ENCODE measurements around the gene FAM170B. TPM values are rescaled to one million over a fixed set of nuclear protein-coding genes. Genes with fewer than 3 reads are reported as not detected.

FAM170B gene
- total RNA-seq, 1 donor from 2014 or later, result not detected

DNA sequence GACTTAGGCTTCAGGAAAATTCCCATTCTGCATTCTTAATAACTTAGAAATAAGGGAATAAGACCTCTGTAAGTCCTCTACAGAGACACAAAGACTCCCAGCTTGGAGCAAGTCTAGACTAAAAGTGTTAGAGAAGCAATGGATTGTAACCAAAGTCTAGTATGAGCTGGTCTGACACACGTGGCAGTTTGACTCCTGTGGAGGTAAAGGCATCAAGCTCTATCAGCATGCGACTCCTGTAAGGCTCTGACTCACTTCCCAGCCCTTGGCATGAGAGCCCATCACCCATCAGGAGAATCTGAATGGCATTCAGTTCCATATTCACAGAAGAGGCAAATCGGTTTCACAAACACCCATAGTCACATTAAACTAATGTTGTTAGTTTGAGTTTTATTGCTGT lies 14.1 kb downstream of the FAM170B start:
- no peak for ATAC-seq

- ATAC-seq, result no peak
Measured at GRCh38 chr10:49118430-49119074, 15.3 kb downstream of the FAM170B start.

- ATAC-seq, result no peak
Measured at GRCh38 chr10:49117376-49118070, 16.3 kb downstream of the FAM170B start.

GRCh38 chr10:49116509-49117375 lies 17.1 kb downstream of the FAM170B start:
- ATAC-seq, result peak; percentile 16

- no peak for ATAC-seq
Measured at GRCh38 chr10:49115796-49116508, 17.9 kb downstream of the FAM170B start.

GRCh38 chr10:49115015-49115795 lies 18.6 kb downstream of the FAM170B start, which contains the start of gene VSTM4:
Gene VSTM4 (minus strand): TSS chr10:49115522. CDS start chr10:49115485, 37 bp downstream.
- ATAC-seq, result peak; percentile 46

- ATAC-seq, result no peak
Measured at GRCh38 chr10:49114718-49115014, 19.2 kb downstream of the FAM170B start.

DNA sequence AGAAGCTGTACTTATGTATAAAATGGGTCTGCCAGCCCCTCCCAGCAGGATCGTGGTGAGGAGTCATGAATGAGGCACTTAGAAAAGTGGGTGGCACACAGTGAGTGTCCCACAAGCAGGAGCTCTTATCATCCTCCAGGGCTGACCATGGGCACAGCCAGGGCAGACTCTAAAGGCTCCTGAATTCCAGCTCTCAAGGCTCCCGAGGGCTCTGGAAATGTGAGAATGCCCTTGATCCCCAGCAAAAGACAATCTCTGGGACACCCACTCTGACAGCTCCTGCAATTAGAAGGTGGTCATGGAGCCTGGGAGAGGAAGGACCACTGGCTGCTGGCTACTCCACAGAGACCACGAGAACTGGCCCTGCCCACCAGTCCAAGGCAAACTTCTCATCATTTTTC lies 20.1 kb downstream of the FAM170B start:
- ATAC-seq, result no peak

DNA sequence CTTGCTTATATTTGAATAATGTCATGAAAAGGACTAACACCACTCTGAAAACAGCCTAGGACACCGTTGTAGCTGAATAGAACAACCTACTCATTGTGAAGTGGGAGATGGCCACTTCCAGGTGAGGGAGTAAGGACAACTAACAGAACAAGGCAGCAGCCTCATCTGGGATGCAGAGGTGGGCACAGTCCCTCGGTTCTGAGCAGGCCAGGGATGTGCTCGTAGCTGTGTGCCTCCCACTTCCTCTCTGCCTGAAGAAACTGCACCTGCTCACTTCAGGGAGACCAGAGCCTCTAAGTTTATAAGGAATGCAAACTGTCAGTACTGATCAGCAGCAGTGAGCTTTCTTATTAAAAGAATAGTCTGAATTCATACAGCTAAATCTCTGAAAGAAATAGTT lies 21.0 kb downstream of the FAM170B start:
- ATAC-seq, result no peak

GRCh38 chr10:49112098-49112497 lies 21.7 kb downstream of the FAM170B start:
- ATAC-seq, result no peak

DNA sequence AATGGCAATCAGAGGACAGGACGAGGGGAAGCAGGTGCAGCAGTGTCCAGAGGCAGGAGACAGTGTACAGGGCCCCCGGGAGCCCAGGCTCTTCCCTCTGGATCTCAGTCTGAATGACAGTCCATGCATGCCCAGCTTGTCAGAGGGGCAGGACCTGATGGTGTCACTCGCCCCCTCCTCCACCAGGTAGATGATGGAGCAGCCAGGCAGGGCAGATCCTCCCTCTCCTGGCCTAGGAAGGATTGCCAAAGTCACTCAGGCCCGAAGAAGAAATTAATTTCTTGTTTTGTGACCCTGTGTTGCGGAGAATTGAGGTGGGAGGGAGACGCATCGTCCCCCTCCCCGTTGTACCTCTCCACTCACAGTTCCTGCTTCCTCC lies 22.5 kb downstream of the FAM170B start:
- no peak for ATAC-seq

DNA sequence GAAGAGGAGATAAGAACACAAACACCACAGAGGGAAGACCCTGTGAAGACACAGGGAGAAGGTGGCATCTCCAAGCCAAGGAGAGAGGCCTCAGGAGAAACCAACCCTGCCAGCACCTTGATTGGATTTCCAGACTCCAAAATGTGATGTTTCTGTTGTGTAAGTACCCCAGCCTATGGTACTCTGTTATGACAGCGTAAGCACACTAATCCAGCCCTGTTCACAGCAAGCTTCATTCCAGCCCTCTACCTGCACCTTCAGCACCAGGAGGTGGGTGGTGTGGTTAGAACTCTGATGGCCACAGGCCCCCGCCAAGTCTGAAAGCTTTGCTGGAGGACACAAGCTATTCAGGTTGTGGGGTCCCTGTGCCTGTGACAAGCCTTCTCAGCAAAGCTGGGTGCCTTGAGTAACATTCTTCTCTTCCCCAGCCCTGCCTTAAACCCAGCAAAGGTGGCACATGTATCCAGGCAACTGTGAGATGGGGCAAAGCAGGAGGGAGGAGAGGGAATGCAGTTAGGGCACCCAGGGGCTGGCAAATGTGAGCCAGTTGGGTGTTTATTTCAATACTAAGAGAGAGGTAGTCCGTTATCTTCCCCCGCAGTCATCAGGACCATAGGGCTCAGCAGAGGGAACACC lies 23.0 kb downstream of the FAM170B start:
- ATAC-seq, result no peak

DNA sequence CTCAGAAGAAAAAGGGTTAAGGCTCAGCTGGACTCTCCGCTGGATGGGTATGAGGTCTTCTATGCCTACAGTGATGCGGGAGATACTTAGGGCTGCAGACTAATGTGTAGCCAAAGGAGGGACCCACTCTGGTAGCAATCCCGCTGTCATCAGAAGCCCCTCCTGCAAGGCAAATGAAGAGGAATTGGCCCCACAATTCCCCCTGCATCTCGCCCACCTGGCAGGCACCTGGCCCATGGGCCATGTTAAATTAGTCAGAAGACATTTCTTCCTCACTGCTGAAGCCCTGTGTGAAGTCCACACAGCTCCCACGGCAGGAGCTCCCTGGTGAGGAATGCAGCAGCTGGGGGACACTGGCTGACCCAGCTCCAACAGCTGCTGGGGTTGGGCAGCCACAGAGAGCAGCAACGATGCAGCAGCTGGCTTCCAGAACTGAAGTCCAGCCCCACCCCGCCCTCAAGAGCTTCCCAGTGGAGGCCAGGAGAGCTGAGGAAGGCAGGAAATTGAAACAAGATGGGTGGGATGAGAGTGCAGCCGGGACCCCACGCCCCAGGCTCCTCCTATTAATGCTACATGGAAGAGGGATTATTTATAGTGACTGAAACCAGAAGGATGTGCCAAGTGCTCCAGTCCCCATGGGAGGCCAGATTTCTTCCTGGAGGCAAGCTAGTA lies 24.0 kb downstream of the FAM170B start:
- ATAC-seq, result peak; percentile 29

GRCh38 chr10:49108656-49109055 lies 25.2 kb downstream of the FAM170B start:
- no peak for ATAC-seq

GRCh38 chr10:49107887-49108267 lies 25.9 kb downstream of the FAM170B start:
- ATAC-seq, result no peak

DNA sequence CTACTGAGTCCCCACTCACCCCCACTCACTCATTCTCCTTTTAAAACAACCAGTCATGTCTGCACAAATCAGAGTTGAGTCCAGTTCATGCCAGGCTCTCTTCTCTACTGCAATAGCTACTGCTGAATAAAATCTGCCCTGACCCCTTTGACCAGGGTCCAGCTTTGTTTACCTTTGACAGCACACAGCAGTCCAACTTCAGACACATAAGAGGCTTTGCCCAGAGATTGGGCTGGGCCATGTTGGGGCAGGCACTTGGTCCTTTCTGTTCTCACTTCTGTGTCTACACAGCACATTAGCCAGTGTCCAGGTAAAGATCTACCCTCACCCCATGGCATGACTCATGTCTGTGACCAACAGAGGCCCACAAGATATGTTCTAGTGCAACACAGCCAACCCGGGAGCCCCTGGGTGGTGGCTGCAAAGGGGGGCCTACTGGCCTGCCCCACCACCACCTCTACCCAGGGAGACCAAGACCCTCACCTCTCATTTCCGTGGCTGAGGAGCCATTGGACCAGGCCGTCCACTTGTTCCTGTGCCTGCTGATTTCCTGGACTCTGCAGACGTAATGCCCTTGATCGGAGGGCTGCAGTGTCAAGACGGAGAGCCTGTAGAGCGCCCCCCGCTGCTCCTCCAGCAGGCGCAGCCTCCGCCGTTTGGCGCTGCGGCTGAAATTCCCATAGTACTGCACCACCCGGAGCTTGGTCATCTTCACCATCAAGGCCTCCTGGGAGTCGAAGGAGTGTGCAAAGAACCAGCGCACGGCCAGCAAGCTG lies 26.5 kb downstream of the FAM170B start:
- ATAC-seq, result no peak

DNA sequence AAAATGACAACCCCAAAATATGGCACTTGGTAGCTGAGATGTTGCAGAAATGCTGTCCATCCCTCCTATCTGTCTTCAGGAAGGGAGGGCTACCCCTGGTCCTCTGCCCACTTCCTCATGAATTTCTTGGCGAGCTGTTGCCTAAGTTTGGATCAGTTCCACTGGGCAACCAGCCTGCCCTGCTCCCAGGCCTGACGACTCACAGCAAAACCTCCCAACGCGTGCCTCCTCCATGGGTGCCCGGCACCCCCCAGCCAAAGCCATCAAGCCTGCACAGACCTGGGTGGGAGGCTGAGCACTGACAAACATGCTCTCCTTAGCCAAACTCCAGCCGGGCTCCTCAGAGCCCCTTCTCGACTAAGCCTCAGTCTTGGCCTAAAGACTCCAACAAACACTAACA lies 27.4 kb downstream of the FAM170B start:
- ATAC-seq, result no peak

DNA sequence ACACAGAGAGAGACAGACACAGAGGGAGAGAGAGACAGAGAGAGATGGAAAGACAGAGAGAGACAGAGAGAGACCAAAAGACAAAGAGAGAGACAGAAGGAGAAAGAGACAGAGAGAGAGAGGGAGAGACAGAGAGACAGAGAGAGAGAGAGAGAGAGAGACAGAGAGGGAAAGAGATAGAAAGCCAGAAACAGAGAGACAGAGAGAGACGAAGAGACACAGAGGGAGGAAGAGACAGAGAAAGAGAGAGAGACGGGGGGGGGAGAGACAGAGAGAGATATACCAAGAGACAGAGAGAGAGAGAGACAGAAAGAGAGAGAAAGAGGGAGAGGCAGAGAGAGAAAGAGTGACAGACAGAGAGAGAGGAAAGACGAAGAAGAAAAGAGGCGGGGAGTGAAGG lies 28.7 kb downstream of the FAM170B start:
- ATAC-seq, result no peak

DNA sequence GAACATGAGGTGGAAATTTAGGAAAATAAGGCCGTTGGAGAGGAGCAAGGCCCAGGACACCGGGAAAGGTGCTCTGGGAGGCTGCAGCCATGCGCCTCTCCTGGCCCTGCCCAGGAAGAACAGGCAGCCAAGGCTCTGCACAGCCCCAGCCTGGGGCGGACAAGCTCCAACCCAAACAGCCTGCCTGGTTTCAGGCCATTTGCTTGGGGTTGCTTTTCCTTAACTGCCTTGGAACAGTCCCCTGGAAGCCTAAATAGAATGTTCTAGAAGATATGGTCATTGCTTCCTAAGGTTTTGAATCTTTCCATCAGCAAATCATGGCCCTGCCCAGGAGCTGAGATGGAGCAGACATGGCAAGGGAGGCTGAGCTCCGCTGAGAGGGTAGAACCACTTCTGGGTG lies 29.5 kb downstream of the FAM170B start:
- no peak for ATAC-seq

- ATAC-seq, result no peak
Measured at GRCh38 chr10:49103761-49104160, 30.1 kb downstream of the FAM170B start.

Measured in esophagus mucosa (tissue), 1 donor.